HL-60 (cell line): Measurements from ENCODE around the gene KRT3.

ENCODE experiments used
- DNase-seq, 2 experiments: peaks; one replicate each; pipeline ENCODE4 v3.0.0-alpha.2; 2010 to 2020; ENCODE audit warnings: low read depth in 1 of 2, low spot score in 1 of 2
- H3K27ac ChIP-seq: fragments of 250-450 bp; sonication (Bioruptor Pico); replicated peaks from 2 replicates; pipeline ENCODE4 v1.5.1; 2020; ENCODE audit warnings: mild to moderate bottlenecking, moderate library complexity
- H3K27me3 ChIP-seq: fragments of 250-450 bp; sonication (Bioruptor Pico); 2 replicates; pipeline ENCODE4 v1.5.1; 2021; ENCODE audit warnings: mild to moderate bottlenecking, moderate library complexity; ENCODE audit not compliant: insufficient read depth, poor library complexity, severe bottlenecking
- H3K4me3 ChIP-seq: replicated peaks from 2 replicates; pipeline ENCODE4 v1.5.1; 2011; ENCODE audit warnings: mild to moderate bottlenecking, control low read depth, low read length; ENCODE audit not compliant: insufficient read depth
- GABPA ChIP-seq: IDR thresholded peaks from 2 replicates; pipeline ENCODE4 v1.6.1; 2012; ENCODE audit warnings: low read depth
- POLR2AphosphoS5 ChIP-seq: IDR thresholded peaks from 2 replicates; pipeline ENCODE4 v1.6.1; 2012; ENCODE audit warnings: low read depth
- REST ChIP-seq: IDR thresholded peaks from 2 replicates; pipeline ENCODE4 v1.6.1; 2012; ENCODE audit warnings: low read depth; ENCODE audit not compliant: insufficient replicate concordance
- SPI1 ChIP-seq: IDR thresholded peaks from 2 replicates; pipeline ENCODE4 v1.6.1; 2012; ENCODE audit warnings: low read depth, mild to moderate bottlenecking, borderline replicate concordance
- TF ChIP-seq, protein P1 (sequence below): IDR thresholded peaks from one replicate; pipeline ENCODE4 v1.5.1; 2011; ENCODE audit warnings: low read length, control low read depth, inconsistent platforms; ENCODE audit not compliant: insufficient read depth

Gene KRT3

DNA sequence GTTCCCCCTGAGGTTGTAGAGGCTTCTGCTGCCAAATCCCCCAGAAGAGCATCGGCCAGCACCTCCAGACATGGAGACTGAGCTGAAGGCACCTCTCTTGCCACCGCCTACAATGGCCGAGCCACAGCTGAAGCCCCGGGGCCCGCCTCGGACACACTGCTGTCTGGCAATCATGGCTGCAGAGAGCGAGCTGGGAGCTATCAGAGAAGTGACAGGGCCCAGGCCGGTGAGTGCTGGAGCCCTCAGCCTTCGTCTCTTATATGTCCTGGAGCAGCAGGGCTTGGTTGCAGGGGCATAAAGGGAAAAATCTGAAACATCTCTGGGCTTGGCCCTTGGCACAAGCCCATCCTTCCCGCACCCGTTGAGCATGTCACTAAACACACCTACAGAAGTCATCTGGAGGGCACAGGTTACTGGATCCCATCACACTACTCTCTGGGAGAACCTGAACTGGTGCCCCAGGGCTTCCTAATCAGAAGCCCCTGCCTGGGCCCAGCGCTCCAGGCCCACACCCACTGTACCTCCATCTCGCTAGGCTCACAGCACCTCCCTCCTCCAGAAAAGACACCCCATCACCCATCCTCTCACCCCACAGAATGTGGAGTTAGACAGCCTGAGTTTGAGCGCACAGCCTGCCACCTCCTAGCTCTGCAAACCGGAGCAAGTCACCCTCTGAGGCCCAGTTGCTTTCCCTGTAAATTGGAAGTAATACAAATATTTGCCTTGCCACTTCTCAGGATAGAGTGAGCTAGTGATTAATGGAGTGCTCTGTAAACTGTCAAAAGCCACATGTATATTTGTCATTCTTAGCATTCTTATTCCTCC, 18.2 kb upstream of the KRT3 start, which contains the start of gene KRT4:
KRT4 (minus strand) TSS at position 232 of the 825 bp plus-strand sequence; CDS start at position 174, 58 bp downstream.
- H3K27ac ChIP-seq = no peak within 1 kb of the TSS
- H3K4me3 ChIP-seq = no peak within 1 kb of the TSS
- TF ChIP-seq REST (no peak), SPI1 (no peak), GABPA (no peak)
- TF ChIP-seq, protein P1, sequence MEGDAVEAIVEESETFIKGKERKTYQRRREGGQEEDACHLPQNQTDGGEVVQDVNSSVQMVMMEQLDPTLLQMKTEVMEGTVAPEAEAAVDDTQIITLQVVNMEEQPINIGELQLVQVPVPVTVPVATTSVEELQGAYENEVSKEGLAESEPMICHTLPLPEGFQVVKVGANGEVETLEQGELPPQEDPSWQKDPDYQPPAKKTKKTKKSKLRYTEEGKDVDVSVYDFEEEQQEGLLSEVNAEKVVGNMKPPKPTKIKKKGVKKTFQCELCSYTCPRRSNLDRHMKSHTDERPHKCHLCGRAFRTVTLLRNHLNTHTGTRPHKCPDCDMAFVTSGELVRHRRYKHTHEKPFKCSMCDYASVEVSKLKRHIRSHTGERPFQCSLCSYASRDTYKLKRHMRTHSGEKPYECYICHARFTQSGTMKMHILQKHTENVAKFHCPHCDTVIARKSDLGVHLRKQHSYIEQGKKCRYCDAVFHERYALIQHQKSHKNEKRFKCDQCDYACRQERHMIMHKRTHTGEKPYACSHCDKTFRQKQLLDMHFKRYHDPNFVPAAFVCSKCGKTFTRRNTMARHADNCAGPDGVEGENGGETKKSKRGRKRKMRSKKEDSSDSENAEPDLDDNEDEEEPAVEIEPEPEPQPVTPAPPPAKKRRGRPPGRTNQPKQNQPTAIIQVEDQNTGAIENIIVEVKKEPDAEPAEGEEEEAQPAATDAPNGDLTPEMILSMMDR = no peak
- H3K27me3 ChIP-seq = no peaks in the 10 kb centered on the region
- DNase-seq = no peak

DNA sequence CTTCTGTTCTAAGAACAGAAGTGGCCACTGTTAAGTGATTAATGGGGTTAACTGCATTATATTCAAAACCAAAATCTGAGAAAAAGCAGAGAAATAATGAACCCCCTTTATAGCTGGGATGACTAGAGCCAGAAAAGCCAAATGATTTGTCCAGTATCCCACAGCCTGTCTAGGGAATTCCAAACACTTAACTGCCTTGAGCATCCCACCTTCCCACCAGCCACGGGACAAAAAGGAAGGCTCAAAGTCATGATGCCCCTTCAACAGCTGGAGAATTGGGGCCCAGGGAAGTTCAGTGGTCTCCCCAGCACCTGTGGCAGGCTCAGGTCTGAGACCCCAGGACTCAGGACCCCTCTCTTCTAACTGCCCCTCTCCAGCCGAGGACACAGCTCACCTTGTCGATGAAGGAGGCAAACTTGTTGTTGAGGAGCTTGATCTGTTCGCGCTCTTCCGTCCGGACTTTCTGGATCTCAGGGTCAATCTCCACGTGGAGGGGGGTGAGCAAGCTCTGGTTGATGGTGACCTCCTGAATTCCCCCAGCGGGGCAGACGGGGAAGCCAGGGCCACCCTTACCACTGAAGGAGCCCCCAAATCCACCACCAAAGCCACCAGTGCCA, 17.4 kb upstream of the KRT3 start:
- Histone ChIP-seq H3K27ac (no peak overlapping the region), H3K4me3 (no peak overlapping the region), H3K27me3 (no peaks in the 10 kb centered on the region)
- no peak for DNase-seq
- TF ChIP-seq REST (no peak), GABPA (no peak), SPI1 (no peak), POLR2AphosphoS5 (no peak)

DNA sequence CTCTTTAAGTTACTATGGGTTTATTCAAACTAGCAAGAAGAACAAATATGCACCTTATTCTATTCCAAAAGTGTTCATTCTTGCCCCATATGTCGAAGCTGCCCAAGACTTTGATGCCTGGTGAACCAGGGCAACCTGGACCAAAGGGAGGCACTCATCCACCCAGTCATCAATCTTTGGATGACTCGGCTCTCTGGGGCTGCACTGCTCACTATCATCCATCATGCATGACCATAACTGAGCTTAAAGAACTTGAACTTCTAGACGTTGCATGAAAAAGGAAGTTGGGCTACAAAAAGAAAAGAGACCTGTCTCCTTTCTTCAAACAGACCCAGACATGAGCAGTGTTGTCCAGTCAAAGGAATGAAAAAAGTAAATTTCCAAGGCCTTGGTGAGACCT, 16.8 kb upstream of the KRT3 start:
- Histone ChIP-seq H3K27ac (no peak overlapping the region), H3K4me3 (no peak overlapping the region), H3K27me3 (no peaks in the 10 kb centered on the region)
- DNase-seq = no peak
- TF ChIP-seq, protein P1 = no peak
- no peak for TF ChIP-seq REST
- TF ChIP-seq POLR2AphosphoS5 = no peak
- no peak for TF ChIP-seq SPI1
- TF ChIP-seq GABPA = no peak
